Activated T-helper 1 cell treated with anti-CD3 and anti-CD28 coated beads, Interleukin-2, amount 50 U/mL, for 16 hours (primary cell): ENCODE data around the gene USP34.
"Not testable (repeated sequence)": the region's sequence is repeated elsewhere in the genome, so short reads cannot be mapped to it uniquely, and the experiment has no call there.

ENCODE experiments used
- DNase-seq, 2 donors: peaks; one replicate each; pipeline ENCODE4 v3.0.0-alpha.2; 2020; ENCODE audit warnings: low read depth in 1 of 2, low spot score in 1 of 2

USP34 gene

GRCh38 chr2:61194646-61195045 lies 276.2 kb downstream of the USP34 start:
- not testable (repeated sequence) for DNase-seq

GRCh38 chr2:61193670-61194561 lies 277.0 kb downstream of the USP34 start:
- DNase-seq, result no peak

- DNase-seq, result no peak
Measured at GRCh38 chr2:61187085-61187484, 283.8 kb downstream of the USP34 start.

- DNase-seq, result no peak
Measured at GRCh38 chr2:61185231-61185728, 285.6 kb downstream of the USP34 start.

GRCh38 chr2:61184263-61184662 lies 286.6 kb downstream of the USP34 start:
- no peak for DNase-seq

GRCh38 chr2:61183795-61184194 lies 287.1 kb downstream of the USP34 start:
- DNase-seq, result no peak

GRCh38 chr2:61182059-61182383 lies 288.9 kb downstream of the USP34 start:
- no peak for DNase-seq

- no peak for DNase-seq
Measured at GRCh38 chr2:61181382-61182058, 289.4 kb downstream of the USP34 start.

- DNase-seq, result no peak
Measured at GRCh38 chr2:61180686-61181085, 290.2 kb downstream of the USP34 start.

- no peak for DNase-seq
Measured at GRCh38 chr2:61179701-61180639, 290.9 kb downstream of the USP34 start.

- DNase-seq, result no peak
Measured at GRCh38 chr2:61178603-61179545, 292.0 kb downstream of the USP34 start.

- no peak for DNase-seq
Measured at GRCh38 chr2:61177727-61178549, 292.9 kb downstream of the USP34 start.

- DNase-seq, result peak; percentile 86 to 91
Measured at GRCh38 chr2:61176755-61177726, 293.8 kb downstream of the USP34 start.

- no peak for DNase-seq
Measured at GRCh38 chr2:61175036-61175435, 295.9 kb downstream of the USP34 start.

- DNase-seq, result no peak
Measured at GRCh38 chr2:61173116-61173515, 297.8 kb downstream of the USP34 start.

GRCh38 chr2:61172671-61173070 lies 298.2 kb downstream of the USP34 start:
- no peak for DNase-seq

- DNase-seq, result no peak
Measured at GRCh38 chr2:61167579-61167978, 303.3 kb downstream of the USP34 start.

GRCh38 chr2:61165946-61166345 lies 304.9 kb downstream of the USP34 start:
- no peak for DNase-seq
